Colon (tissue), 2 donors: ENCODE measurements around the gene CLSTN2.

Experiments used
- FAIRE-seq: peaks from 2 replicates; lab custom pipeline; 2012; peaks lifted over from hg19 to GRCh38; lab: Jason Lieb, UNC
- donor health status: control.
- donor health status: control.

Gene CLSTN2

GRCh38 chr3:140456974-140457373, 522.0 kb downstream of the CLSTN2 start:
- no peak for FAIRE-seq

- FAIRE-seq = no peak
Observed at GRCh38 chr3:140459462-140459861, 524.5 kb downstream of the CLSTN2 start.

- FAIRE-seq = no peak
Observed at GRCh38 chr3:140461250-140461649, 526.3 kb downstream of the CLSTN2 start.

GRCh38 chr3:140463355-140463754, 528.4 kb downstream of the CLSTN2 start:
- FAIRE-seq = no peak

GRCh38 chr3:140465988-140466387, 531.0 kb downstream of the CLSTN2 start:
- FAIRE-seq = no peak

- no peak for FAIRE-seq
Observed at GRCh38 chr3:140466535-140466934, 531.5 kb downstream of the CLSTN2 start.

GRCh38 chr3:140467104-140467577, 532.2 kb downstream of the CLSTN2 start:
- FAIRE-seq = no peak

GRCh38 chr3:140467796-140468315, 532.9 kb downstream of the CLSTN2 start:
- no peak for FAIRE-seq

- FAIRE-seq = no peak
Observed at GRCh38 chr3:140468407-140468806, 533.4 kb downstream of the CLSTN2 start.

GRCh38 chr3:140469491-140469890, 534.5 kb downstream of the CLSTN2 start:
- no peak for FAIRE-seq

- no peak for FAIRE-seq
Observed at GRCh38 chr3:140470211-140470610, 535.2 kb downstream of the CLSTN2 start.

GRCh38 chr3:140470962-140471361, 536.0 kb downstream of the CLSTN2 start:
- FAIRE-seq = no peak

- FAIRE-seq = no peak
Observed at GRCh38 chr3:140472306-140473020, 537.5 kb downstream of the CLSTN2 start.

GRCh38 chr3:140487566-140487965, 552.6 kb downstream of the CLSTN2 start:
- FAIRE-seq = no peak

GRCh38 chr3:140493271-140493670, 558.3 kb downstream of the CLSTN2 start:
- FAIRE-seq = no peak

GRCh38 chr3:140494970-140495369, 560.0 kb downstream of the CLSTN2 start:
- FAIRE-seq = no peak

GRCh38 chr3:140497331-140497730, 562.3 kb downstream of the CLSTN2 start:
- no peak for FAIRE-seq

- FAIRE-seq = no peak
Observed at GRCh38 chr3:140499114-140499757, 564.3 kb downstream of the CLSTN2 start.

- FAIRE-seq = no peak
Observed at GRCh38 chr3:140500473-140500872, 565.5 kb downstream of the CLSTN2 start.

GRCh38 chr3:140501061-140501769, 566.2 kb downstream of the CLSTN2 start:
- no peak for FAIRE-seq

- no peak for FAIRE-seq
Observed at GRCh38 chr3:140501770-140502364, 566.9 kb downstream of the CLSTN2 start.

GRCh38 chr3:140505213-140505612, 570.2 kb downstream of the CLSTN2 start:
- no peak for FAIRE-seq
